ENCODE measurements around the gene LUC7L.
"Not testable (repeated sequence)": the region's sequence is repeated elsewhere in the genome, so short reads cannot be mapped to it uniquely, and the experiment has no call there.

The LUC7L gene

DNA sequence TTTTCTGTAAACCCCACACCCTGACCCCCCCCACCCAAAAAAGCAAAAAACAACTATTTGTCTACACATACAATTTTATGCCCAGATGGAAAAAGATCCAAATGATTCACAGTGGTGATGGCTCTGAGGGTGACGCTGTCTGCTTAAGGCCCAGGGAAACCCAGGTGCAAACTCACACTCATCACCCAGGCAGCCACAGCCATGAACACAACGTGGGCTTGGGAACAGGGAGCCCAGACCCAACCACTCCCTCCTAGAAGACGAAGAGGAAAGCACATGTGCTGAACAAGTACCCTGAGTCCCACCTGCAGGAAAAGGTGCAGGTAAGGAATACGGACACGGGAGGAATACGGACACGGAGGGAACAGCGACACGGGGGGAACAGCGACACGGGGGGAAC lies 43.6 kb downstream of the LUC7L start:
- DNase-seq (ENCODE audit: insufficient read length, low spot score) (no peak), FAIRE-seq (no peak)

DNA sequence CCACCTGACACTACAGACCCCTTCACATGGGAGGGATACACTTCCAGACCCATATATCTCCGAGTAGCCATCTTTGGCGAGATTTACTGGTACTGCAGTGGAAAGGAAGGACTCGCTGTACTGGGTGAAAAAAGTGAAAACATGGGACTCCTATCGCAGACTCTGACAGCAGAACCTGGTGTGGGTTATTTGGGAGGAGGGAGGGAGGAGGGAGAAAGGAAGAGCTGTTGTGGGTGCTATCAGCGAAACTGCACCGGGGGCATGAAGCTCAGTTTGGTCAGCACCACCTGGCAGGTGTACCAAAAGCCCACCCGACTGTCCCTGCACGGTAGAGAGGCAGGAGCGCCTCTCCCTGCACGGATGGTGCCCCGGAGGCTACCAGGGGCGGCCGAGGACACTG lies 44.0 kb downstream of the LUC7L start:
- DNase-seq (ENCODE audit: insufficient read length, low spot score): no peak
- TF ChIP-seq POLR2A (IDR thresholded peaks at IDR 0.05; ENCODE audit: low read depth, low read length): no peak
- no peak for FAIRE-seq

More for the DNA sequence above, 43.6 kb downstream of the LUC7L start:
- TF ChIP-seq POLR2A (IDR thresholded peaks at IDR 0.05; ENCODE audit: low read depth, low read length): no peak

DNA sequence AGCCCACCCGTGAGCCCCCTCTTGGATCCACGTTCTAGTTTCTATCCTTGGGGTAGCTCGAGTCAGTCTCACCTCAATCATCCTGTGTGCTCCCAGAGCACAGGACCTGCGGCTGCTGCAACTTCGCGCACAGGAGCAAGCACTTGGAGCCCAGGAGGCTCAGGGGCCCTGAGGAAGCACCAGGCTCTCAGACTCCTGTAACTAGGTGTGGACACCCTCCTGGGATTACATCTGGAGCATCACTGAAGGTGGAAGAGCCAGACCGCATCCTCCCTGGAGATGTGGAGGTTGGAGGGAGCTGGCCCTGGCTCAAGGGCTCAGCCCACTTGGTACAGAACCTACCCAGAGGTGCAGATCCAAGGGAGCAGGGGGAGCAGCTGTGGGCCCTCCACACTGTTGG lies 46.2 kb downstream of the LUC7L start:
- DNase-seq (ENCODE audit: insufficient read length, low spot score) (no peak), FAIRE-seq (no peak)
- no peak for TF ChIP-seq POLR2A (IDR thresholded peaks at IDR 0.05; ENCODE audit: low read depth, low read length)

DNA sequence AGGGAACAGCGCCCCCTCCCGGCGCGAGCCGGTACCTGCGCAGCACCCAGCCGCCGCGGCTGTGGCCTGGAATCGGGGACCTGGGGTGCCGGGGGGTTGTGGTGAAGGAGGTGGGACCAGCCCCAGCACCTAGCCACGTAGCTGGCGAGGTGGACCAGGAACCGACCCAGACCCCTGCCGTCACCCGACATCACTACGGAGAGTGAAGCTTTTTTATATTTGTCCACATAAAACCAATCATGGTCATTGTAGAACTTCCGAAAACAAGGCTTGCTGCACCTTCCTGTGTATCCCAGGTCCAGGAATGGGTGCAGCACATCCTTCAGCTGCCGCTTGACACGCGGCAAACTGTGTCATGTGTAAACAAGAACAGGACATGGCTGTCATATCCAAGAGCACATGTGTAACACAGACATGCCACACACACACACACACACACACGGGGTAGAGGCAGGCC lies 47.7 kb downstream of the LUC7L start:
- DNase-seq (ENCODE audit: insufficient read length, low spot score) (no peak), FAIRE-seq (no peak)
- TF ChIP-seq POLR2A (IDR thresholded peaks at IDR 0.05; ENCODE audit: low read depth, low read length): no peak

DNA sequence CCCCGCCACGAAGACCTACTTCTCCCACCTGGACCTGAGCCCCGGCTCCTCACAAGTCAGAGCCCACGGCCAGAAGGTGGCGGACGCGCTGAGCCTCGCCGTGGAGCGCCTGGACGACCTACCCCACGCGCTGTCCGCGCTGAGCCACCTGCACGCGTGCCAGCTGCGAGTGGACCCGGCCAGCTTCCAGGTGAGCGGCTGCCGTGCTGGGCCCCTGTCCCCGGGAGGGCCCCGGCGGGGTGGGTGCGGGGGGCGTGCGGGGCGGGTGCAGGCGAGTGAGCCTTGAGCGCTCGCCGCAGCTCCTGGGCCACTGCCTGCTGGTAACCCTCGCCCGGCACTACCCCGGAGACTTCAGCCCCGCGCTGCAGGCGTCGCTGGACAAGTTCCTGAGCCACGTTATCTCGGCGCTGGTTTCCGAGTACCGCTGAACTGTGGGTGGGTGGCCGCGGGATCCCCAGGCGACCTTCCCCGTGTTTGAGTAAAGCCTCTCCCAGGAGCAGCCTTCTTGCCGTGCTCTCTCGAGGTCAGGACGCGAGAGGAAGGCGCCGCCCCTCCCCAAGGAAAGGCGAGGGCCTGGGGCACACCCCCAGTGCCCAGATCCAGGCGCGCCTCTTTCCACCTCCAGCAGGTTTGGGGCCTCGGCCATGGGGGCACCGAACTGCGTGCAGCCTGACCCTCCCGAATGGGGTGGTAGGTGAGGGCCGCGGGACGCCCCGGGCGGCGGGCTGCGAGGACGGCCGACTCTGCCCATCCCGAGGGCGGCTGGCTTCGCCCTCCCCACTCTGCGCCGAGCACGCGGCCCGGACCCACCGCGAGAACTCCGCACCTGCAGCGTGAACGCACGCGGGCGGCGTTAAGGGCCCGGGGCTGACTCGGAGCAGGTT lies 48.3 kb downstream of the LUC7L start:
- no peak for DNase-seq (ENCODE audit: insufficient read length, low spot score)
- no peak for TF ChIP-seq POLR2A (IDR thresholded peaks at IDR 0.05; ENCODE audit: low read depth, low read length)
- no peak for FAIRE-seq

DNA sequence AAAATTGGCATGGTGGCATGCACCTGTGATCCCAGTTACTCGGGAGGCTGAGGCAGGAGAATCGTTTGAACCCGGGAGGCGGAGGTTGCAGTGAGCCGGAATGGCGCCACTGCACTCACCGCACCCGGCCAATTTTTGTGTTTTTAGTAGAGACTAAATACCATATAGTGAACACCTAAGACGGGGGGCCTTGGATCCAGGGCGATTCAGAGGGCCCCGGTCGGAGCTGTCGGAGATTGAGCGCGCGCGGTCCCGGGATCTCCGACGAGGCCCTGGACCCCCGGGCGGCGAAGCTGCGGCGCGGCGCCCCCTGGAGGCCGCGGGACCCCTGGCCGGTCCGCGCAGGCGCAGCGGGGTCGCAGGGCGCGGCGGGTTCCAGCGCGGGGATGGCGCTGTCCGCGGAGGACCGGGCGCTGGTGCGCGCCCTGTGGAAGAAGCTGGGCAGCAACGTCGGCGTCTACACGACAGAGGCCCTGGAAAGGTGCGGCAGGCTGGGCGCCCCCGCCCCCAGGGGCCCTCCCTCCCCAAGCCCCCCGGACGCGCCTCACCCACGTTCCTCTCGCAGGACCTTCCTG lies 49.1 kb downstream of the LUC7L start, which contains the start of gene HBQ1:
Gene HBQ1 (plus strand): TSS at position 359 of the 575 bp plus-strand sequence. CDS start 28 bp downstream, at position 387.
- DNase-seq (ENCODE audit: insufficient read length, low spot score) (no peak), FAIRE-seq (no peak)
- no peak for TF ChIP-seq POLR2A (IDR thresholded peaks at IDR 0.05; ENCODE audit: low read depth, low read length)

DNA sequence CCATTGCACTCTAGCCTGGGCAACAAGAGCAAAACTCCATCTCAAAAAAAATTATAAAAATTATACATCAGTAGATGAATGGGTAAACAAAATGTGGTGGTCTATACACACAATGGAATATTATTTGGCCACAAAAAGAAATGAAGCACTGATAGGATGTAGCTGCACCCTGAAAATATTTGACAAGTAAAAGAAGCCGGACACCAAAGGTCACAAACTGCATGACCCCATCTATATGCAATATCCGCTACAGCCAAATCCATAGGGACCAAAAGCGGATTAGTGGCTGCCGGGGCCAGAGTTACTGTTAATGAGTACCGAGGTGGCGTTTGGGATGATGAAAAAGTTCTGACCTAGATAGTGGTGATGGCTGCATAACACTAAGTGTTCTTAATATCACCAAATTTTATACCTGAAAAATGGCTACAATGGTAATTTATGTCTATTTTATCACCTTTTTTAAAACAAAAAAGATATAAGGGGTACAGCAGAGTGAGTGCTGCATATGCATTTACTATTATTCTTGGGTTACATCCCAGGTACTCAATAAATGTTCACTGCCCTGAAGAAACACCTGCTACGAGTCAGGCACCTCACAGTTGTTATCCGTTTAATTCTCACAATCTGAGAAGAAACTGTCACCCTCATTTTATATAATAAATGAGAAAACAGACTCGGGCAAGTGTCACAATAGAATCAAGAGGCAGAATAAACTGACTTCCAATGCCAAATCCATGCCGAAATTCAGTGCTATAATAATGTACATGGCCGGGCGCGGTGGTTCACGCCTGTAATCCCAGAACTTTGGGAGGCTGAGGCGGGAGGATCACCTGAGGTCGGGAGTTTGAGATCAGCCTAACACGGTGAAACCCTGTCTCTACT lies 49.8 kb downstream of the LUC7L start:
- FAIRE-seq: no peak
- DNase-seq (ENCODE audit: insufficient read length, low spot score): no peak
- no peak for TF ChIP-seq POLR2A (IDR thresholded peaks at IDR 0.05; ENCODE audit: low read depth, low read length)

DNA sequence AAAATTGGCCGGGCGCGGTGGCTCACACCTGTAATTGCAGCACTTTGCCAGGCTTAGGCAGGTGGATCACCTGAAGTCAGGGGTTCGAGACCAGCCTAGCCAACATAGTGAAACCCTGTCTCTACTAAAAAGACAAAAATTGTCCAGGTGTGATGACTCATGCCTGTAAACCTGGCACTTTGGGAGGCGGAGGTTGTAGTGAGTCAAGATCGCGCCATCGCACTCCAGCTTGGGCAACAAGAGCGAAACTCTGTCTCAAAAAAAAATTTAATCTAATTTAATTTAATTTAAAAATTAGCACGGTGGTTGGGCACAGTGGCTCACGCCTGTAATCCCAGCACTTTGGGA lies 50.6 kb downstream of the LUC7L start:
- DNase-seq (ENCODE audit: insufficient read length, low spot score) (no peak), FAIRE-seq (no peak)

DNA sequence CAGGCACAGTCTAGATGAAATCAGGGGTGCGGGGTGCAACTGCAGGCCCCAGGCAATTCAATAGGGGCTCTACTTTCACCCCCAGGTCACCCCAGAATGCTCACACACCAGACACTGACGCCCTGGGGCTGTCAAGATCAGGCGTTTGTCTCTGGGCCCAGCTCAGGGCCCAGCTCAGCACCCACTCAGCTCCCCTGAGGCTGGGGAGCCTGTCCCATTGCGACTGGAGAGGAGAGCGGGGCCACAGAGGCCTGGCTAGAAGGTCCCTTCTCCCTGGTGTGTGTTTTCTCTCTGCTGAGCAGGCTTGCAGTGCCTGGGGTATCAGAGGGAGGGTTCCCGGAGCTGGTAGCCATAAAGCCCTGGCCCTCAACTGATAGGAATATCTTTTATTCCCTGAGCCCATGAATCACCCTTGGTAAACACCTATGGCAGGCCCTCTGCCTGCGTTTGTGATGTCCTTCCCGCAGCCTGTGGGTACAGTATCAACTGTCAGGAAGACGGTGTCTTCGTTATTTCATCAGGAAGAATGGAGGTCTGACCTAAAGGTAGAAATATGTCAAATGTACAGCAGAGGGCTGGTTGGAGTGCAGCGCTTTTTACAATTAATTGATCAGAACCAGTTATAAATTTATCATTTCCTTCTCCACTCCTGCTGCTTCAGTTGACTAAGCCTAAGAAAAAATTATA lies 51.1 kb downstream of the LUC7L start:
- no peak for FAIRE-seq
- no peak for TF ChIP-seq POLR2A (IDR thresholded peaks at IDR 0.05; ENCODE audit: low read depth, low read length)
- no peak for DNase-seq (ENCODE audit: insufficient read length, low spot score)

More for the DNA sequence above, 50.6 kb downstream of the LUC7L start:
- TF ChIP-seq POLR2A (IDR thresholded peaks at IDR 0.05; ENCODE audit: low read depth, low read length): no peak

DNA sequence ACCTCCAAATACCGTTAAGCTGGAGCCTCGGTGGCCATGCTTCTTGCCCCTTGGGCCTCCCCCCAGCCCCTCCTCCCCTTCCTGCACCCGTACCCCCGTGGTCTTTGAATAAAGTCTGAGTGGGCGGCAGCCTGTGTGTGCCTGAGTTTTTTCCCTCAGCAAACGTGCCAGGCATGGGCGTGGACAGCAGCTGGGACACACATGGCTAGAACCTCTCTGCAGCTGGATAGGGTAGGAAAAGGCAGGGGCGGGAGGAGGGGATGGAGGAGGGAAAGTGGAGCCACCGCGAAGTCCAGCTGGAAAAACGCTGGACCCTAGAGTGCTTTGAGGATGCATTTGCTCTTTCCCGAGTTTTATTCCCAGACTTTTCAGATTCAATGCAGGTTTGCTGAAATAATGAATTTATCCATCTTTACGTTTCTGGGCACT lies 51.8 kb downstream of the LUC7L start:
- DNase-seq (ENCODE audit: insufficient read length, low spot score): no peak
- no peak for FAIRE-seq
- TF ChIP-seq POLR2A (IDR thresholded peaks at IDR 0.05; ENCODE audit: low read depth, low read length): no peak

DNA sequence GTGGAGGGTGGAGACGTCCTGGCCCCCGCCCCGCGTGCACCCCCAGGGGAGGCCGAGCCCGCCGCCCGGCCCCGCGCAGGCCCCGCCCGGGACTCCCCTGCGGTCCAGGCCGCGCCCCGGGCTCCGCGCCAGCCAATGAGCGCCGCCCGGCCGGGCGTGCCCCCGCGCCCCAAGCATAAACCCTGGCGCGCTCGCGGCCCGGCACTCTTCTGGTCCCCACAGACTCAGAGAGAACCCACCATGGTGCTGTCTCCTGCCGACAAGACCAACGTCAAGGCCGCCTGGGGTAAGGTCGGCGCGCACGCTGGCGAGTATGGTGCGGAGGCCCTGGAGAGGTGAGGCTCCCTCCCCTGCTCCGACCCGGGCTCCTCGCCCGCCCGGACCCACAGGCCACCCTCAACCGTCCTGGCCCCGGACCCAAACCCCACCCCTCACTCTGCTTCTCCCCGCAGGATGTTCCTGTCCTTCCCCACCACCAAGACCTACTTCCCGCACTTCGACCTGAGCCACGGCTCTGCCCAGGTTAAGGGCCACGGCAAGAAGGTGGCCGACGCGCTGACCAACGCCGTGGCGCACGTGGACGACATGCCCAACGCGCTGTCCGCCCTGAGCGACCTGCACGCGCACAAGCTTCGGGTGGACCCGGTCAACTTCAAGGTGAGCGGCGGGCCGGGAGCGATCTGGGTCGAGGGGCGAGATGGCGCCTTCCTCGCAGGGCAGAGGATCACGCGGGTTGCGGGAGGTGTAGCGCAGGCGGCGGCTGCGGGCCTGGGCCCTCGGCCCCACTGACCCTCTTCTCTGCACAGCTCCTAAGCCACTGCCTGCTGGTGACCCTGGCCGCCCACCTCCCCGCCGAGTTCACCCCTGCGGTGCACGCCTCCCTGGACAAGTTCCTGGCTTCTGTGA lies 52.5 kb downstream of the LUC7L start, which contains the start of gene HBA1:
Gene HBA1 (plus strand): TSS at position 204 of the 906 bp plus-strand sequence. CDS start 37 bp downstream, at position 241.
- not testable (repeated sequence) for FAIRE-seq; DNase-seq (ENCODE audit: insufficient read length, low spot score)

DNA sequence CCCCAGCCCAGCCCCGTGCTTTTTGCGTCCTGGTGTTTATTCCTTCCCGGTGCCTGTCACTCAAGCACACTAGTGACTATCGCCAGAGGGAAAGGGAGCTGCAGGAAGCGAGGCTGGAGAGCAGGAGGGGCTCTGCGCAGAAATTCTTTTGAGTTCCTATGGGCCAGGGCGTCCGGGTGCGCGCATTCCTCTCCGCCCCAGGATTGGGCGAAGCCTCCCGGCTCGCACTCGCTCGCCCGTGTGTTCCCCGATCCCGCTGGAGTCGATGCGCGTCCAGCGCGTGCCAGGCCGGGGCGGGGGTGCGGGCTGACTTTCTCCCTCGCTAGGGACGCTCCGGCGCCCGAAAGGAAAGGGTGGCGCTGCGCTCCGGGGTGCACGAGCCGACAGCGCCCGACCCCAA lies 53.2 kb downstream of the LUC7L start:
- DNase-seq (ENCODE audit: insufficient read length, low spot score); FAIRE-seq: not testable (repeated sequence)

All from H54 (cell line).